Measurements from ENCODE around the gene TPRN.

Gene TPRN

DNA sequence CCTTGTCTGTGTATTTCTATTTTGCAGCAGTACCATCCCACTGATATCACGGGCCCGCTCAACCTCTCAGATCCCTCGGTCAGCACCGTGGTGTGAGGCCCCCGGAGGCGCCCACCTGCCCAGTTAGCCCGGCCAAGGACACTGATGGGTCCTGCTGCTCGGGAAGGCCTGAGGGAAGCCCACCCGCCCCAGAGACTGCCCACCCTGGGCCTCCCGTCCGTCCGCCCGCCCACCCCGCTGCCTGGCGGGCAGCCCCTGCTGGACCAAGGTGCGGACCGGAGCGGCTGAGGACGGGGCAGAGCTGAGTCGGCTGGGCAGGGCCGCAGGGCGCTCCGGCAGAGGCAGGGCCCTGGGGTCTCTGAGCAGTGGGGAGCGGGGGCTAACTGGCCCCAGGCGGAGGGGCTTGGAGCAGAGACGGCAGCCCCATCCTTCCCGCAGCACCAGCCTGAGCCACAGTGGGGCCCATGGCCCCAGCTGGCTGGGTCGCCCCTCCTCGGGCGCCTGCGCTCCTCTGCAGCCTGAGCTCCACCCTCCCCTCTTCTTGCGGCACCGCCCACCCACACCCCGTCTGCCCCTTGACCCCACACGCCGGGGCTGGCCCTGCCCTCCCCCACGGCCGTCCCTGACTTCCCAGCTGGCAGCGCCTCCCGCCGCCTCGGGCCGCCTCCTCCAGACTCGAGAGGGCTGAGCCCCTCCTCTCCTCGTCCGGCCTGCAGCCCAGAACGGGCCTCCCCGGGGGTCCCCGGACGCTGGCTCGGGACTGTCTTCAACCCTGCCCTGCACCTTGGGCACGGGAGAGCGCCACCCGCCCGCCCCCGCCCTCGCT is 32.6 kb downstream of the TPRN start:
- TF ChIP-seq RAD21 (IDR thresholded peaks at IDR 0.05; ENCODE audit: low read depth) (no peak), EP300 (IDR thresholded peaks at IDR 0.05; ENCODE audit: borderline replicate concordance) (no peak), FOXM1 (IDR thresholded peaks at IDR 0.05; ENCODE audit: borderline replicate concordance, low read depth) (no peak), CEBPB (IDR thresholded peaks at IDR 0.05) (no peak), ZBTB7A (IDR thresholded peaks at IDR 0.05; ENCODE audit: low read depth) (no peak; the same call in 1 of the 2 replicates)
- TF ChIP-seq, protein P1, sequence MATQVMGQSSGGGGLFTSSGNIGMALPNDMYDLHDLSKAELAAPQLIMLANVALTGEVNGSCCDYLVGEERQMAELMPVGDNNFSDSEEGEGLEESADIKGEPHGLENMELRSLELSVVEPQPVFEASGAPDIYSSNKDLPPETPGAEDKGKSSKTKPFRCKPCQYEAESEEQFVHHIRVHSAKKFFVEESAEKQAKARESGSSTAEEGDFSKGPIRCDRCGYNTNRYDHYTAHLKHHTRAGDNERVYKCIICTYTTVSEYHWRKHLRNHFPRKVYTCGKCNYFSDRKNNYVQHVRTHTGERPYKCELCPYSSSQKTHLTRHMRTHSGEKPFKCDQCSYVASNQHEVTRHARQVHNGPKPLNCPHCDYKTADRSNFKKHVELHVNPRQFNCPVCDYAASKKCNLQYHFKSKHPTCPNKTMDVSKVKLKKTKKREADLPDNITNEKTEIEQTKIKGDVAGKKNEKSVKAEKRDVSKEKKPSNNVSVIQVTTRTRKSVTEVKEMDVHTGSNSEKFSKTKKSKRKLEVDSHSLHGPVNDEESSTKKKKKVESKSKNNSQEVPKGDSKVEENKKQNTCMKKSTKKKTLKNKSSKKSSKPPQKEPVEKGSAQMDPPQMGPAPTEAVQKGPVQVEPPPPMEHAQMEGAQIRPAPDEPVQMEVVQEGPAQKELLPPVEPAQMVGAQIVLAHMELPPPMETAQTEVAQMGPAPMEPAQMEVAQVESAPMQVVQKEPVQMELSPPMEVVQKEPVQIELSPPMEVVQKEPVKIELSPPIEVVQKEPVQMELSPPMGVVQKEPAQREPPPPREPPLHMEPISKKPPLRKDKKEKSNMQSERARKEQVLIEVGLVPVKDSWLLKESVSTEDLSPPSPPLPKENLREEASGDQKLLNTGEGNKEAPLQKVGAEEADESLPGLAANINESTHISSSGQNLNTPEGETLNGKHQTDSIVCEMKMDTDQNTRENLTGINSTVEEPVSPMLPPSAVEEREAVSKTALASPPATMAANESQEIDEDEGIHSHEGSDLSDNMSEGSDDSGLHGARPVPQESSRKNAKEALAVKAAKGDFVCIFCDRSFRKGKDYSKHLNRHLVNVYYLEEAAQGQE (IDR thresholded peaks at IDR 0.05; ENCODE audit: low read depth): no peak

DNA sequence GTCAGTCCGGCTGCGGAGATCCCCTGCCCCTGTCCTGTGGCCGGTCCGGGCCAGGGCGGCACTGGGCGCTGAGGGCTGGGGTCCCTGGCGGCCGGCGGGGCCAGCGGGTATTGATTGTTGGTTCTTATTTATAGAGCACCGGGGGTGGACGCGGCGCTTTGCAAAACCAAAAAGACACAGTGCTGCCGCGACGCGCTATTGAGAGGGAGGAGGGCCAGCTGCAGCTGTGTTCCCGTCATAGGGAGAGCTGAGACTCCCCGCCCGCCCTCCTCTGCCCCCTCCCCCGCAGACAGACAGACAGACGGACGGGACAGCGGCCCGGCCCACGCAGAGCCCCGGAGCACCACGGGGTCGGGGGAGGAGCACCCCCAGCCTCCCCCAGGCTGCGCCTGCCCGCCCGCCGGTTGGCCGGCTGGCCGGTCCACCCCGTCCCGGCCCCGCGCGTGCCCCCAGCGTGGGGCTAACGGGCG is 33.2 kb downstream of the TPRN start:
- TF ChIP-seq RAD21 (IDR thresholded peaks at IDR 0.05; ENCODE audit: low read depth): no peak
- TF ChIP-seq NFIC (IDR thresholded peaks at IDR 0.05): no peak
- no peak for TF ChIP-seq YY1 (IDR thresholded peaks at IDR 0.05; ENCODE audit: low read depth)
- TF ChIP-seq, protein P2, sequence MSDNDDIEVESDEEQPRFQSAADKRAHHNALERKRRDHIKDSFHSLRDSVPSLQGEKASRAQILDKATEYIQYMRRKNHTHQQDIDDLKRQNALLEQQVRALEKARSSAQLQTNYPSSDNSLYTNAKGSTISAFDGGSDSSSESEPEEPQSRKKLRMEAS (IDR thresholded peaks at IDR 0.05): no peak
- TF ChIP-seq TEAD4 (IDR thresholded peaks at IDR 0.05): no peak
- TF ChIP-seq EGR1 (IDR thresholded peaks at IDR 0.05): no peak
- TF ChIP-seq, protein P1 (IDR thresholded peaks at IDR 0.05; ENCODE audit: low read depth): no peak
- no peak for TF ChIP-seq ZBTB7A (IDR thresholded peaks at IDR 0.05; ENCODE audit: low read depth)
- TF ChIP-seq CEBPB (IDR thresholded peaks at IDR 0.05): no peak
- TF ChIP-seq TAF1 (IDR thresholded peaks at IDR 0.05; ENCODE audit: low read depth): no peak

DNA sequence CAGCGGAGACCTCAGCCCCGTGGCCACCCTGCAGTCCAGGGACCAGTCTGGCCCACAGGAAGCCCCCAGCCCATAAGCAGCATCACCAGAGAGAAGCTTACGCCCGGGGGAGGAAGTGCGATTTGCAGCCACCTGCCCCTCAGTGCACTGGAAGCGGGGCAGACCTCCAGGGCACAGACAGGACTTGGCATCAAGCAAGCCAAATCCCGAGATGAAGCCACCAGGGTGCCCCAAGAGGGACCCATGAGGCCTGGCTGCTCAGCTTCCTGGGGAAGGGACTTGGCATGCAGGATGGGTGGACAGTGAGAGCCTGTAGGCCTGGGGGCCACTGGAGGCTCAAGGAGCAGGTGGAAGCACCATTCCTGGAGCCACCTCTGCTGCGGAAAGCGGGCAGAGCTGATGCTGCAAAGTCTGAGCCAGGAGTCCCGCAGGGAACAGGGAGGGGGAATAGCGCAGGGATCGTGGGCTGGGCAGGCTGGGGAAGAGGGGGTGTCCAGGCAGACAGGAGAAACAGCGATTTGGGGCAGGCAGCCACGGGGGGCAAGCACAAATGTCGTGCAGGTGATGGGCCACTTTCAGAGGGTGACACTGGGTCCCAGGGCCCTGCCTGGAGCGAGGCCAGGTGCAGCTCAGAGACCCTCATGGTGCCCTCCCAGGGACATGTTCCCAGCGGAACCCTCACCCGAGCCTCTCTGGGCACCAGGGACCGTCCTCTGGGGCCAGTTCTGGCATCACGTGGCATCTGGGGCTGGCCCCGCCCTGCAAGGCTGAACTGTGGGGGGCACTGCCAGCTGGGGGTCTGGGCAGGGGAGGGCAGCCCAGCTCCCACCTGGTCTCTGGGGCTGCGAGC is 33.9 kb downstream of the TPRN start:
- TF ChIP-seq TEAD4 (IDR thresholded peaks at IDR 0.05) (no peak), RAD21 (IDR thresholded peaks at IDR 0.05; ENCODE audit: low read depth) (no peak), EGR1 (IDR thresholded peaks at IDR 0.05) (no peak), FOXM1 (IDR thresholded peaks at IDR 0.05; ENCODE audit: borderline replicate concordance, low read depth) (no peak), YY1 (IDR thresholded peaks at IDR 0.05; ENCODE audit: low read depth) (no peak)
- TF ChIP-seq, protein P3, sequence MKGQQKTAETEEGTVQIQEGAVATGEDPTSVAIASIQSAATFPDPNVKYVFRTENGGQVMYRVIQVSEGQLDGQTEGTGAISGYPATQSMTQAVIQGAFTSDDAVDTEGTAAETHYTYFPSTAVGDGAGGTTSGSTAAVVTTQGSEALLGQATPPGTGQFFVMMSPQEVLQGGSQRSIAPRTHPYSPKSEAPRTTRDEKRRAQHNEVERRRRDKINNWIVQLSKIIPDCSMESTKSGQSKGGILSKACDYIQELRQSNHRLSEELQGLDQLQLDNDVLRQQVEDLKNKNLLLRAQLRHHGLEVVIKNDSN (IDR thresholded peaks at IDR 0.05): peak; percentile 66
- TF ChIP-seq, protein P1 (IDR thresholded peaks at IDR 0.05; ENCODE audit: low read depth): no peak
- TF ChIP-seq, protein P2 (IDR thresholded peaks at IDR 0.05): peak; percentile 16; the same call in 1 of the 2 replicates

DNA sequence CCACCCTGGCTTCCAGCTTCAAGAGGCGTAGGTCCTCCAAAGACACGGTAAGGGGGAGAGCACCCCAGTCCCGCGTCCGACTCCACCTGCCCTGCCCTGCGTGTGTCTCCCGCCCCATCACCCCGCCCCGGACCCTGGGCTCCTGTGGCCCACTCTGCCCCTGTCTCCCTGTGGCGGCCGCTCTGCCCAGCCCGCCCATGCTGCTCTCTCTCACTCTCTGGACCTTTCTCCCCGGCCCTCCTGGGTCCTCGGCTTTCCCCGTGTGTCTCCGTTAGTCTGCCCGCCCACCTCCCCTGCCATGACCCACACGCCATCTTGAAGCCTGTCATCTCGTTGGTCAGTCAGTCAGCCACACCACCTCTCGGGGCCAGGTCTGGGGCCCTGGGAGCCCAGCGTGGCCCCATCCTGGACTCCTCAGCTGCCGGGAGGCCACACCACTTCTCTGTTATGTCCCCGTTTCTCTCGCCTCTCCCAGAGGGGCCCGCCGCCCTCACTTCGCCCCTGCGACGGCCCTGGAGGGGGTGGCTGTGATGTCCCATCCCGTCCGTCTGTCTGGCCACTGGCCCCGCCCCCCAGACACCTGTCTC is 35.2 kb downstream of the TPRN start:
- TF ChIP-seq TCF12 (IDR thresholded peaks at IDR 0.05; ENCODE audit: low read depth): no peak
- no peak for TF ChIP-seq CREB1 (IDR thresholded peaks at IDR 0.05; ENCODE audit: low read depth)
- TF ChIP-seq EGR1 (IDR thresholded peaks at IDR 0.05): no peak
- no peak for TF ChIP-seq TAF1 (IDR thresholded peaks at IDR 0.05; ENCODE audit: low read depth)
